SH-SY5Y (cell line): ENCODE measurements around the gene LRP2.

Experiments used
- GATA2 ChIP-seq: IDR thresholded peaks from 2 replicates; pipeline ENCODE4 v1.6.1; 2011; ENCODE audit warnings: mild to moderate bottlenecking, low read depth, low read length
- GATA3 ChIP-seq: IDR thresholded peaks from 2 replicates; pipeline ENCODE4 v1.6.1; 2011; ENCODE audit warnings: low read depth, mild to moderate bottlenecking, low read length, moderate library complexity

DNA sequence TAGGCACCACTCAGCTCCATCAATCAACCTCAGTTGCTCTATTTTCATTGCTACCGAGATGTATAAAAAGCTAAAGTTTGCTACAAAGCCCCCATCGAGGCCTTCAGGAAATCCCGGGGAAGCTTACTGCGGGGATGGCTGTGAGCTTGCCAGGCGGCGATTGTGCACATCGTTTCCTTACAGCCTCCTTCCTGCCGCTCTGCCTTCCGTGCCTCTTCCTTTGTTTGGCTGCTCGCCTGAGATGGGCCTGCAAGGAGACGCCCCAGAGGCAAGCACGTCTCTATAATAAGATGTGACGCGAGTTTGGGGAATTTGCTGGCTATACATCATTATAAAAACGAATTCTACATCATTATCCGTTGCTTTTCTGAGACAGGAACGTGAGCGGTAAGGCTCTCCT is 251.4 kb downstream of the LRP2 start:
- TF ChIP-seq GATA3 (no peak), GATA2 (no peak)
